Keratinocyte (primary cell): ENCODE results near the gene BTLA. TPM values are rescaled to one million over a fixed set of nuclear protein-coding genes. Genes with fewer than 3 reads are reported as not detected.

Experiments
- DNase-seq: peaks from one replicate; pipeline ENCODE4 v3.0.0-alpha.2; 2011; ENCODE audit warnings: low read depth, missing footprints, low spot score
- FAIRE-seq: peaks from 2 replicates; lab custom pipeline; 2011; peaks lifted over from hg19 to GRCh38; lab: Jason Lieb, UNC
- H2AFZ ChIP-seq: 2 replicates; pipeline ENCODE4 v1.6.0; 2012; ENCODE audit warnings: low read length, control low read depth, inconsistent platforms; ENCODE audit not compliant: control insufficient read depth
- H3K27ac ChIP-seq: 2 replicates; pipeline ENCODE4 v1.5.1; 2011; ENCODE audit warnings: low read length; ENCODE audit not compliant: control insufficient read depth, insufficient read depth
- H3K27me3 ChIP-seq: 3 replicates; pipeline ENCODE4 v1.6.0; 2011; ENCODE audit warnings: low read length; ENCODE audit not compliant: control insufficient read depth, insufficient read depth; ENCODE audit errors: extremely low read depth
- H3K36me3 ChIP-seq, 2 experiments: 2 replicates in 1 of 2; 3 replicates in 1 of 2; pipeline ENCODE4 v1.5.1; 2011; ENCODE audit warnings: low read length in 2 of 2, mild to moderate bottlenecking in 1 of 2; ENCODE audit not compliant: control insufficient read depth in 2 of 2, insufficient read depth in 2 of 2; ENCODE audit errors: extremely low read depth in 1 of 2
- H3K4me1 ChIP-seq: 3 replicates; pipeline ENCODE4 v1.5.1; 2011; ENCODE audit warnings: low read length; ENCODE audit not compliant: control insufficient read depth, insufficient read depth; ENCODE audit errors: extremely low read depth
- H3K4me2 ChIP-seq: 3 replicates; pipeline ENCODE4 v1.6.0; 2011; ENCODE audit warnings: low read depth, low read length; ENCODE audit not compliant: control insufficient read depth, insufficient read depth; ENCODE audit errors: extremely low read depth
- H3K4me3 ChIP-seq, 3 experiments: fragments of 200-600 bp in 1 of 3; sonication (generic) in 1 of 3; 2 replicates in 2 of 3; 3 replicates in 1 of 3; pipeline ENCODE4 v1.5.1; 2011 to 2016; ENCODE audit warnings: low read length in 3 of 3, mild to moderate bottlenecking in 3 of 3, control low read depth in 2 of 3, inconsistent platforms in 1 of 3, low read depth in 1 of 3, mixed read lengths in 1 of 3, mixed run types in 1 of 3, moderate library complexity in 1 of 3; ENCODE audit not compliant: control insufficient read depth in 2 of 3, insufficient read depth in 2 of 3; ENCODE audit errors: extremely low read depth in 1 of 3
- H3K79me2 ChIP-seq: 2 replicates; pipeline ENCODE4 v1.6.0; 2012; ENCODE audit warnings: low read length; ENCODE audit not compliant: control insufficient read depth, insufficient read depth
- H3K9ac ChIP-seq: 3 replicates; pipeline ENCODE4 v1.6.0; 2011; ENCODE audit warnings: low read length; ENCODE audit not compliant: control insufficient read depth, insufficient read depth; ENCODE audit errors: extremely low read depth
- H3K9me1 ChIP-seq: 3 replicates; pipeline ENCODE4 v1.6.0; 2011; ENCODE audit warnings: low read length; ENCODE audit not compliant: control insufficient read depth, insufficient read depth; ENCODE audit errors: extremely low read depth
- H3K9me3 ChIP-seq: 2 replicates; pipeline ENCODE4 v1.5.1; 2012; ENCODE audit warnings: low read depth, low read length; ENCODE audit not compliant: control insufficient read depth
- H4K20me1 ChIP-seq: 3 replicates; pipeline ENCODE4 v1.6.0; 2011; ENCODE audit warnings: low read length; ENCODE audit not compliant: control insufficient read depth, insufficient read depth; ENCODE audit errors: extremely low read depth
- EZH2 ChIP-seq: IDR thresholded peaks from one replicate; pipeline ENCODE4 v1.6.1; 2012; ENCODE audit warnings: inconsistent platforms, mild to moderate bottlenecking, low read length, moderate library complexity
- dilution Hi-C: fragments of 300-500 bp; cut with MboI; formaldehyde crosslinking; loops from one replicate; pipeline ENCODE4 v1.7.0; 2020; ENCODE audit warnings: low sequenced_read_pairs; ENCODE audit not compliant: extremely low pct_ligation_motif_present
- polyA plus RNA-seq, 5 experiments: library from polyadenylated mRNA; depleted of rRNA in 3 of 5; stranded (reverse) in 3 of 5; stranded (forward) in 1 of 5; unstranded in 1 of 5; fragments of >200 nt; gene quantifications; 1 replicate in 1 of 5; 2 replicates in 3 of 5; 3 replicates in 1 of 5; pipeline versions ENCODE4 v1.2.1 to v1.2.3, GENCODE V29; 2011 to 2012; ENCODE audit warnings: missing spikeins in 2 of 5, low read depth in 1 of 5, low replicate concordance in 1 of 5
- TF ChIP-seq, protein P1 (sequence below), 3 experiments: IDR thresholded peaks in 1 of 3; conservative IDR thresholded peaks in 1 of 3; optimal IDR thresholded peaks in 1 of 3; 2 replicates in 2 of 3; 3 replicates in 1 of 3; pipeline versions ENCODE3 to v1.5.1; 2011; ENCODE audit warnings: low read length in 3 of 3, mild to moderate bottlenecking in 3 of 3, moderate library complexity in 2 of 3, control low read depth in 1 of 3, inconsistent platforms in 1 of 3; ENCODE audit not compliant: insufficient read depth in 2 of 3; ENCODE audit errors: extremely low read depth in 1 of 3

BTLA gene
- polyA plus RNA-seq, 1 donor (not counting 4 experiments of a cell fraction or from before 2014, with no cell fraction given): 0.08 TPM

DNA sequence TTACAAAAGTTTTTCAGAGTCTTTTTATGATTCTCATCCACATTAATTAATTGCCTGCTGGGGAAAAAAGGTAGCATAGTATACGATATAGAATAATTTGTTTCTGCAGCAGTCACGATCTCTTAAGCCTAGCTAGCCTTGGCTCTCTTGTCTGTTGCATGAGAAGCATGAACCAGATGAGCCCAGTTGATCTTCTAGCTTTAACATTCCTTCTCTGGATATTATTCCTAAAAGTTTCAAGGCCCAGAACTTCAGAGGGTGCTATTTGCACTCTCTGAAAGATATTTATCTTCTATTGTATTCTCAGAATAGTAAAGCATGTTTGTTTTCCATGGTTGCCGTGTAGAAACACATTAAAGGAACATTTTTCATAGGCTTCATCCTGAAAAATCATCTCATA, 69.3 kb downstream of the BTLA start:
- TF ChIP-seq, protein P1, sequence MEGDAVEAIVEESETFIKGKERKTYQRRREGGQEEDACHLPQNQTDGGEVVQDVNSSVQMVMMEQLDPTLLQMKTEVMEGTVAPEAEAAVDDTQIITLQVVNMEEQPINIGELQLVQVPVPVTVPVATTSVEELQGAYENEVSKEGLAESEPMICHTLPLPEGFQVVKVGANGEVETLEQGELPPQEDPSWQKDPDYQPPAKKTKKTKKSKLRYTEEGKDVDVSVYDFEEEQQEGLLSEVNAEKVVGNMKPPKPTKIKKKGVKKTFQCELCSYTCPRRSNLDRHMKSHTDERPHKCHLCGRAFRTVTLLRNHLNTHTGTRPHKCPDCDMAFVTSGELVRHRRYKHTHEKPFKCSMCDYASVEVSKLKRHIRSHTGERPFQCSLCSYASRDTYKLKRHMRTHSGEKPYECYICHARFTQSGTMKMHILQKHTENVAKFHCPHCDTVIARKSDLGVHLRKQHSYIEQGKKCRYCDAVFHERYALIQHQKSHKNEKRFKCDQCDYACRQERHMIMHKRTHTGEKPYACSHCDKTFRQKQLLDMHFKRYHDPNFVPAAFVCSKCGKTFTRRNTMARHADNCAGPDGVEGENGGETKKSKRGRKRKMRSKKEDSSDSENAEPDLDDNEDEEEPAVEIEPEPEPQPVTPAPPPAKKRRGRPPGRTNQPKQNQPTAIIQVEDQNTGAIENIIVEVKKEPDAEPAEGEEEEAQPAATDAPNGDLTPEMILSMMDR (optimal IDR thresholded peaks at IDR 0.05 in 1 of 3, IDR thresholded peaks at IDR 0.05 in 1 of 3, conservative IDR thresholded peaks at IDR 0.05 in 1 of 3; ENCODE audit: extremely low read depth in 1 of 3, insufficient read depth in 2 of 3, low read length in 3 of 3): no peak
- no peak for TF ChIP-seq EZH2

DNA sequence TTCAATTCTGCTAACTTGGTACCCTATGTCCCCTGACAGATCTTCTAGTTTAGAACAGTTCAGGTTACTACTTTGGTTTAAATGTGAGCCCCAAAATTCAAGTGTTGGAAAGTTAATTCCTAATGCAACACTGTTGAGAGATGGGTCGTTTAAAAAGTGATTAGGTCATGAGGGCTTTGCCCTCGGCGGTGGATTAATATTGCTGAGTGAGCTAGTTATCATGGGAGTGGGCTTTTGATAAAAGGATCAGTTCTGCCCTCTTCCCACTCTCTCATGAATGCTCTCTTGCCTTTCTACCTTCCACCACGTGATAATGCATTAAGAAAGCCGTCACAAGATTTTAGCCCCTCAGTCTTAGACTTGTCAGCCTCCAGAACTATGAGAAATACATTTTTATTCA, 72.1 kb downstream of the BTLA start:
- no peak overlapping the region for H3K27ac ChIP-seq
- no peak overlapping the region for H2AFZ ChIP-seq
- DNase-seq (no peak), FAIRE-seq (no peak)
- no peaks in the 10 kb centered on the region for H3K79me2 ChIP-seq
- H3K4me2 ChIP-seq: no peak overlapping the region
- no peaks in the 10 kb centered on the region for H3K36me3 ChIP-seq
- dilution Hi-C loops: no loop called here
- H3K9me1 ChIP-seq: no peaks in the 10 kb centered on the region
- no peaks in the 10 kb centered on the region for H3K9me3 ChIP-seq
- no peaks in the 10 kb centered on the region for H3K27me3 ChIP-seq
- H3K4me1 ChIP-seq: no peaks in the 10 kb centered on the region
- TF ChIP-seq, protein P1 (optimal IDR thresholded peaks at IDR 0.05 in 1 of 3, IDR thresholded peaks at IDR 0.05 in 1 of 3, conservative IDR thresholded peaks at IDR 0.05 in 1 of 3; ENCODE audit: extremely low read depth in 1 of 3, insufficient read depth in 2 of 3, low read length in 3 of 3): no peak
- no peak for TF ChIP-seq EZH2
- no peak overlapping the region for H3K9ac ChIP-seq
- no peak overlapping the region for H3K4me3 ChIP-seq
- H4K20me1 ChIP-seq: no peaks in the 10 kb centered on the region

More for the DNA sequence above, 69.3 kb downstream of the BTLA start:
- no peak overlapping the region for H3K27ac ChIP-seq
- no peak overlapping the region for H3K4me2 ChIP-seq
- H3K9me3 ChIP-seq: no peaks in the 10 kb centered on the region
- H3K79me2 ChIP-seq: no peaks in the 10 kb centered on the region
- DNase-seq: no peak
- no peaks in the 10 kb centered on the region for H3K9me1 ChIP-seq
- dilution Hi-C loops: no loop called here
- no peaks in the 10 kb centered on the region for H3K36me3 ChIP-seq
- H3K4me1 ChIP-seq: no peaks in the 10 kb centered on the region
- H3K4me3 ChIP-seq: no peak overlapping the region
- H3K9ac ChIP-seq: no peak overlapping the region
- H4K20me1 ChIP-seq: no peaks in the 10 kb centered on the region
- no peak for FAIRE-seq
- H3K27me3 ChIP-seq: no peaks in the 10 kb centered on the region
- no peak overlapping the region for H2AFZ ChIP-seq
